ENCODE results near the gene DSCAML1. TPM values are rescaled to one million over a fixed set of nuclear protein-coding genes. Genes with fewer than 3 reads are reported as not detected.

The DSCAML1 gene
- total RNA-seq, 2 experiments from 2014 or later = 0.29 to 0.67 TPM

GRCh38 chr11:117623831-117624271, 173.2 kb downstream of the DSCAML1 start:
- ChIA-PET POLR2A (no interaction called here), CTCF (interaction anchor here (1.4 to 2.5 kb wide), 2 partner anchors 198 to 323 kb away, joined by 3 to 12 read pairs; no protein-coding TSS in a partner anchor)
- Mint-ChIP-seq H3K36me3 (no peaks in the 10 kb centered on the region), H3K4me1 (ENCODE audit: low read depth) (no peaks in the 10 kb centered on the region), H3K27me3 (peaks cover 5% of the 10 kb centered on the region), H3K27ac (no peak overlapping the region), H3K9me3 (peaks cover 8% of the 10 kb centered on the region), H3K4me3 (no peak overlapping the region)
- DNase-seq = no peak
- intact Hi-C loops (cut with micrococcal nuclease) = no loop called here

GRCh38 chr11:117621226-117621625, 175.8 kb downstream of the DSCAML1 start:
- Mint-ChIP-seq H3K4me3 (no peak overlapping the region), H3K27me3 (peaks cover 5% of the 10 kb centered on the region), H3K27ac (no peak overlapping the region), H3K9me3 (peaks cover 8% of the 10 kb centered on the region), H3K36me3 (no peaks in the 10 kb centered on the region), H3K4me1 (ENCODE audit: low read depth) (no peaks in the 10 kb centered on the region)
- ChIA-PET CTCF (interaction anchor here (0.6 to 8.1 kb wide), 30 partner anchors 10 to 816 kb away, joined by 3 to 142 read pairs (median 3); no protein-coding TSS in a partner anchor), POLR2A (no interaction called here)
- intact Hi-C loops (cut with micrococcal nuclease) = loop anchor here (1.0 kb wide), 1 partner anchor 195 kb away; no protein-coding TSS in a partner anchor
- peak; percentile 41 for DNase-seq

- H3K4me3 Mint-ChIP-seq = no peak overlapping the region
- H3K27ac Mint-ChIP-seq = no peak overlapping the region
- peaks cover 8% of the 10 kb centered on the region for H3K9me3 Mint-ChIP-seq
- DNase-seq = no peak
- CTCF ChIA-PET = interaction anchor here (0.6 to 8.1 kb wide), 23 partner anchors 10 to 296 kb away, joined by 3 to 142 read pairs (median 4); no protein-coding TSS in a partner anchor
- H3K4me1 Mint-ChIP-seq (ENCODE audit: low read depth) = no peaks in the 10 kb centered on the region
- no peaks in the 10 kb centered on the region for H3K36me3 Mint-ChIP-seq
- intact Hi-C loops (cut with micrococcal nuclease) = loop anchor here (1.0 kb wide), 1 partner anchor 194 kb away; no protein-coding TSS in a partner anchor
- POLR2A ChIA-PET = no interaction called here
- peaks cover 5% of the 10 kb centered on the region for H3K27me3 Mint-ChIP-seq
Observed at GRCh38 chr11:117620659-117621058, 176.4 kb downstream of the DSCAML1 start.

GRCh38 chr11:117620086-117620485, 176.9 kb downstream of the DSCAML1 start:
- Mint-ChIP-seq H3K36me3 (no peaks in the 10 kb centered on the region), H3K9me3 (peaks cover 8% of the 10 kb centered on the region), H3K27ac (no peak overlapping the region), H3K4me1 (ENCODE audit: low read depth) (no peaks in the 10 kb centered on the region), H3K27me3 (peaks cover 5% of the 10 kb centered on the region), H3K4me3 (no peak overlapping the region)
- intact Hi-C loops (cut with micrococcal nuclease) = no loop called here
- no peak for DNase-seq
- CTCF ChIA-PET = interaction anchor here (1.9 to 8.1 kb wide), 4 partner anchors 15 to 195 kb away, joined by 4 to 142 read pairs (median 16); no protein-coding TSS in a partner anchor
- POLR2A ChIA-PET = no interaction called here

GRCh38 chr11:117619661-117620060, 177.4 kb downstream of the DSCAML1 start:
- H3K9me3 Mint-ChIP-seq = peaks cover 8% of the 10 kb centered on the region
- H3K4me1 Mint-ChIP-seq (ENCODE audit: low read depth) = no peaks in the 10 kb centered on the region
- DNase-seq = no peak
- no peak overlapping the region for H3K4me3 Mint-ChIP-seq
- no peak overlapping the region for H3K27ac Mint-ChIP-seq
- POLR2A ChIA-PET = no interaction called here
- intact Hi-C loops (cut with micrococcal nuclease) = no loop called here
- CTCF ChIA-PET = interaction anchor here (2.1 to 8.1 kb wide), 3 partner anchors 15 to 195 kb away, joined by 5 to 142 read pairs (median 26); no protein-coding TSS in a partner anchor
- H3K36me3 Mint-ChIP-seq = no peaks in the 10 kb centered on the region
- H3K27me3 Mint-ChIP-seq = peaks cover 5% of the 10 kb centered on the region

- H3K27me3 Mint-ChIP-seq = peaks cover 7% of the 10 kb centered on the region
- CTCF ChIA-PET = interaction anchor here (8.1 kb wide), 1 partner anchor 194 kb away, joined by 142 read pairs; no protein-coding TSS in a partner anchor
- POLR2A ChIA-PET = no interaction called here
- no peaks in the 10 kb centered on the region for H3K36me3 Mint-ChIP-seq
- no peak overlapping the region for H3K27ac Mint-ChIP-seq
- H3K4me3 Mint-ChIP-seq = no peak overlapping the region
- no peaks in the 10 kb centered on the region for H3K4me1 Mint-ChIP-seq (ENCODE audit: low read depth)
- no peak for DNase-seq
- intact Hi-C loops (cut with micrococcal nuclease) = no loop called here
- peaks cover 8% of the 10 kb centered on the region for H3K9me3 Mint-ChIP-seq
Observed at GRCh38 chr11:117618982-117619355, 178.0 kb downstream of the DSCAML1 start.

GRCh38 chr11:117618302-117618981, 178.6 kb downstream of the DSCAML1 start:
- POLR2A ChIA-PET = no interaction called here
- intact Hi-C loops (cut with micrococcal nuclease) = no loop called here

GRCh38 chr11:117616979-117617378, 180.0 kb downstream of the DSCAML1 start:
- peaks cover 8% of the 10 kb centered on the region for H3K9me3 Mint-ChIP-seq
- peaks cover 9% of the 10 kb centered on the region for H3K27me3 Mint-ChIP-seq
- no peaks in the 10 kb centered on the region for H3K4me1 Mint-ChIP-seq (ENCODE audit: low read depth)
- POLR2A ChIA-PET = no interaction called here
- H3K4me3 Mint-ChIP-seq = no peak overlapping the region
- H3K27ac Mint-ChIP-seq = no peak overlapping the region
- CTCF ChIA-PET = interaction anchor here (8.1 kb wide), 1 partner anchor 192 kb away, joined by 142 read pairs; no protein-coding TSS in a partner anchor
- DNase-seq = no peak
- H3K36me3 Mint-ChIP-seq = no peaks in the 10 kb centered on the region
- intact Hi-C loops (cut with micrococcal nuclease) = no loop called here

More at GRCh38 chr11:117618302-117618981, 178.6 kb downstream of the DSCAML1 start:
- Mint-ChIP-seq H3K27me3 (peaks cover 7% of the 10 kb centered on the region), H3K4me3 (no peak overlapping the region), H3K27ac (no peak overlapping the region), H3K9me3 (peaks cover 8% of the 10 kb centered on the region), H3K4me1 (ENCODE audit: low read depth) (no peaks in the 10 kb centered on the region), H3K36me3 (no peaks in the 10 kb centered on the region)
- no peak for DNase-seq
- CTCF ChIA-PET = interaction anchor here (8.1 kb wide), 1 partner anchor 193 kb away, joined by 142 read pairs; no protein-coding TSS in a partner anchor

GRCh38 chr11:117614728-117615127, 182.3 kb downstream of the DSCAML1 start:
- POLR2A ChIA-PET = no interaction called here

GRCh38 chr11:117613521-117613920, 183.5 kb downstream of the DSCAML1 start:
- no peak for DNase-seq
- intact Hi-C loops (cut with micrococcal nuclease) = no loop called here
- no peaks in the 10 kb centered on the region for H3K9me3 Mint-ChIP-seq
- no peak overlapping the region for H3K27ac Mint-ChIP-seq
- ChIA-PET POLR2A (no interaction called here), CTCF (no interaction called here)
- peaks cover 8% of the 10 kb centered on the region for H3K27me3 Mint-ChIP-seq
- H3K4me1 Mint-ChIP-seq (ENCODE audit: low read depth) = peaks cover 14% of the 10 kb centered on the region
- H3K36me3 Mint-ChIP-seq = no peaks in the 10 kb centered on the region
- H3K4me3 Mint-ChIP-seq = no peak overlapping the region

More at GRCh38 chr11:117614728-117615127, 182.3 kb downstream of the DSCAML1 start:
- H3K27me3 Mint-ChIP-seq = peaks cover 9% of the 10 kb centered on the region
- intact Hi-C loops (cut with micrococcal nuclease) = no loop called here
- CTCF ChIA-PET = interaction anchor here (8.1 kb wide), 1 partner anchor 190 kb away, joined by 142 read pairs; no protein-coding TSS in a partner anchor
- DNase-seq = no peak
- H3K27ac Mint-ChIP-seq = no peak overlapping the region
- H3K4me1 Mint-ChIP-seq (ENCODE audit: low read depth) = peaks cover 11% of the 10 kb centered on the region
- H3K9me3 Mint-ChIP-seq = no peaks in the 10 kb centered on the region
- H3K4me3 Mint-ChIP-seq = no peak overlapping the region
- H3K36me3 Mint-ChIP-seq = no peaks in the 10 kb centered on the region

- Mint-ChIP-seq H3K9me3 (no peaks in the 10 kb centered on the region), H3K36me3 (no peaks in the 10 kb centered on the region), H3K4me1 (ENCODE audit: low read depth) (peaks cover 16% of the 10 kb centered on the region), H3K27ac (no peak overlapping the region), H3K27me3 (peaks cover 6% of the 10 kb centered on the region), H3K4me3 (no peak overlapping the region)
- ChIA-PET POLR2A (no interaction called here), CTCF (interaction anchor here (3.6 kb wide), 1 partner anchor 9 kb away, joined by 20 read pairs; no protein-coding TSS in a partner anchor)
- DNase-seq = no peak
- intact Hi-C loops (cut with micrococcal nuclease) = no loop called here
Observed at GRCh38 chr11:117612177-117612576, 184.8 kb downstream of the DSCAML1 start.

GRCh38 chr11:117610901-117611300, 186.1 kb downstream of the DSCAML1 start:
- POLR2A ChIA-PET = no interaction called here
- Mint-ChIP-seq H3K27me3 (peaks cover 6% of the 10 kb centered on the region), H3K4me3 (no peak overlapping the region), H3K36me3 (no peaks in the 10 kb centered on the region), H3K9me3 (no peaks in the 10 kb centered on the region), H3K27ac (no peak overlapping the region), H3K4me1 (ENCODE audit: low read depth) (peaks cover 28% of the 10 kb centered on the region)
- intact Hi-C loops (cut with micrococcal nuclease) = loop anchor here (1.0 kb wide), 1 partner anchor 153 kb away; no protein-coding TSS in a partner anchor
- CTCF ChIA-PET = interaction anchor here (1.3 to 3.6 kb wide), 2 partner anchors 10 to 336 kb away, joined by 3 to 20 read pairs; no protein-coding TSS in a partner anchor
- DNase-seq = no peak
